Esophagus muscularis mucosa (tissue), 4 donors: Measurements from ENCODE around the gene DGKD. TPM values are rescaled to one million over a fixed set of nuclear protein-coding genes. Genes with fewer than 3 reads are reported as not detected.

Source experiments
- DNase-seq: peaks from one replicate; pipeline ENCODE4 v3.0.0-alpha.2; 2017; ENCODE audit errors: extremely low spot score
- H3K27ac ChIP-seq, 4 donors: fragments of 200-600 bp; sonication (generic); replicated peaks in 1 of 4; 1 replicate in 3 of 4; 2 replicates in 1 of 4; pipeline ENCODE4 v1.5.1; 2016 to 2019; ENCODE audit warnings: mild to moderate bottlenecking in 1 of 4
- H3K27me3 ChIP-seq, 4 donors: fragments of 200-600 bp; sonication (generic); one replicate each; pipeline versions ENCODE4 v1.5.1 to v1.6.0; 2016 to 2019
- H3K36me3 ChIP-seq, 4 donors: fragments of 200-600 bp; sonication (generic); one replicate each; pipeline ENCODE4 v1.5.1; 2016 to 2019
- H3K4me1 ChIP-seq, 4 donors: fragments of 200-600 bp; sonication (generic); one replicate each; pipeline ENCODE4 v1.5.1; 2016 to 2019
- H3K4me3 ChIP-seq, 4 donors: fragments of 200-600 bp; sonication (generic); 1 replicate in 2 of 4; 2 replicates in 2 of 4; pipeline ENCODE4 v1.5.1; 2016 to 2019; ENCODE audit warnings: mild to moderate bottlenecking in 4 of 4, moderate library complexity in 1 of 4
- H3K9me3 ChIP-seq, 4 donors: fragments of 200-600 bp; sonication (generic); 1 replicate in 3 of 4; 2 replicates in 1 of 4; pipeline ENCODE4 v1.5.1; 2016 to 2019
- EP300 ChIP-seq: sonication (generic); formaldehyde crosslinking; IDR thresholded peaks from one replicate; pipeline ENCODE4 v1.6.1; 2017; ENCODE audit warnings: antibody characterized with exemption
- POLR2A ChIP-seq: fragments of 450-650 bp; IDR thresholded peaks from one replicate; pipeline ENCODE4 v1.6.1; 2017; ENCODE audit warnings: antibody characterized with exemption, moderate library complexity, mild to moderate bottlenecking, low read depth
- POLR2AphosphoS5 ChIP-seq, 2 donors: sonication (generic); formaldehyde crosslinking; IDR thresholded peaks; one replicate each; pipeline ENCODE4 v1.6.1; 2017; ENCODE audit warnings: antibody characterized with exemption in 2 of 2
- WGBS: methylation state at CpG from one replicate; pipeline ENCODE4 v1.1.5; 2018; 5-methylcytosine and 5-hydroxymethylcytosine counted together
- intact Hi-C: fragments of 100-400 bp; cut with DNase I; formaldehyde crosslinking; loops from one replicate; pipeline ENCODE4 v1.15.1; 2023
- total RNA-seq, 4 donors: library from RNA; depleted of rRNA; stranded (reverse); fragments of >200 nt; gene quantifications; one replicate each; pipeline versions ENCODE4 v1.1.0 to v1.2.1, GENCODE V29; 2016
- TF ChIP-seq, protein P1 (sequence below), 3 experiments: fragments of 200-600 bp in 2 of 3; fragments of 450-650 bp in 1 of 3; sonication (generic) in 2 of 3; IDR thresholded peaks; one replicate each; pipeline ENCODE4 v1.5.1; 2017 to 2019; ENCODE audit warnings: antibody characterized with exemption in 3 of 3, mild to moderate bottlenecking in 2 of 3, moderate library complexity in 1 of 3

The DGKD gene
- total RNA-seq, 4 donors from 2014 or later, result 11.6 to 16.1 (median 13.3) TPM

DNA sequence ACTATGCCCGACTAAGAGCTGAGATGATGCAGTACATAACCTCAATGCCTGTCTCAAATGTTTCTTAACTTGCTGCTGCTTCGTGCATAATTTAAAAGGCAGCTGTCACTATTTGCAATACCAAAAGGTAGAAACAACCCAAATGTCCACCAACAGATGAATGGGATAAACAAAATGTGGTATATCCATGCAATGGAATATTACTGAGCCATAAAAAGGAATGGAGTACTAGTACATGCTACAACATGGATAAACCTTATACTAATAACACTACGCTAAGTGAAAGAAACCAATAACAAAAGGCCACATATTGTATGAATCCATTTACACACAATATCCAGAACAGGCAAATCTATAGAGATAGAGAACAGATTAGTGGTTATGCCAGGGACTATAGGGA lies 13.0 kb upstream of the DGKD start:
- Histone ChIP-seq H3K36me3 (no peaks in the 10 kb centered on the region), H3K9me3 (no peaks in the 10 kb centered on the region), H3K27ac (no peak overlapping the region), H3K27me3 (no peaks in the 10 kb centered on the region), H3K4me3 (no peak overlapping the region), H3K4me1 (no peaks in the 10 kb centered on the region)
- TF ChIP-seq POLR2AphosphoS5 (IDR thresholded peaks at IDR 0.05) (no peak), POLR2A (no peak), EP300 (no peak)
- TF ChIP-seq, protein P1, sequence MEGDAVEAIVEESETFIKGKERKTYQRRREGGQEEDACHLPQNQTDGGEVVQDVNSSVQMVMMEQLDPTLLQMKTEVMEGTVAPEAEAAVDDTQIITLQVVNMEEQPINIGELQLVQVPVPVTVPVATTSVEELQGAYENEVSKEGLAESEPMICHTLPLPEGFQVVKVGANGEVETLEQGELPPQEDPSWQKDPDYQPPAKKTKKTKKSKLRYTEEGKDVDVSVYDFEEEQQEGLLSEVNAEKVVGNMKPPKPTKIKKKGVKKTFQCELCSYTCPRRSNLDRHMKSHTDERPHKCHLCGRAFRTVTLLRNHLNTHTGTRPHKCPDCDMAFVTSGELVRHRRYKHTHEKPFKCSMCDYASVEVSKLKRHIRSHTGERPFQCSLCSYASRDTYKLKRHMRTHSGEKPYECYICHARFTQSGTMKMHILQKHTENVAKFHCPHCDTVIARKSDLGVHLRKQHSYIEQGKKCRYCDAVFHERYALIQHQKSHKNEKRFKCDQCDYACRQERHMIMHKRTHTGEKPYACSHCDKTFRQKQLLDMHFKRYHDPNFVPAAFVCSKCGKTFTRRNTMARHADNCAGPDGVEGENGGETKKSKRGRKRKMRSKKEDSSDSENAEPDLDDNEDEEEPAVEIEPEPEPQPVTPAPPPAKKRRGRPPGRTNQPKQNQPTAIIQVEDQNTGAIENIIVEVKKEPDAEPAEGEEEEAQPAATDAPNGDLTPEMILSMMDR (IDR thresholded peaks at IDR 0.05), result no peak
- intact Hi-C loops, result no loop called here
- no peak for DNase-seq
- WGBS, result 97% methylated on average over 3 of the region's 3 CpGs

DNA sequence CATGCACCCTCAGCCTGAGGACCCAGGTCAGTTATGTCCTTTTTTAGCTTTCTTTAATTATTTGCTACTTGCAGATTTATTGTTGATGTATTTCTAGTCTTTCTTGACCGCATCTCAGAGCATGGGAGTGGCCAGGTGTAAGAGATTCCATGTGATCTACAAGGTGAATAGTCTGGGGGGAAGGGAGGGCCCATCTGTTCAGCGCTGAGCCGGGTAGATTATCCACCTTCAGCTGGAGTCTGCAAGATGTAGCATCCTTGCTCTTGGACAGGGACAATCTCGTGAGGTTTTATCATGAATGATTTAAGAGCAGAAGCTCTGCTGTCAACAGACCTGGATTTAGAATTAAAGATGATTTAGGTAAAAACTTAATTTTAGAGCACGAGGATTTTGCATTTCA lies 12.0 kb upstream of the DGKD start:
- Histone ChIP-seq H3K4me3 (no peak overlapping the region), H3K4me1 (no peaks in the 10 kb centered on the region), H3K27me3 (no peaks in the 10 kb centered on the region), H3K27ac (no peak overlapping the region), H3K36me3 (no peaks in the 10 kb centered on the region), H3K9me3 (no peaks in the 10 kb centered on the region)
- TF ChIP-seq, protein P1 (IDR thresholded peaks at IDR 0.05), result no peak
- TF ChIP-seq EP300, result no peak
- no peak for TF ChIP-seq POLR2A
- TF ChIP-seq POLR2AphosphoS5 (IDR thresholded peaks at IDR 0.05), result no peak
- DNase-seq, result no peak
- intact Hi-C loops, result no loop called here
- WGBS, result 92% methylated on average over 5 of the region's 5 CpGs

DNA sequence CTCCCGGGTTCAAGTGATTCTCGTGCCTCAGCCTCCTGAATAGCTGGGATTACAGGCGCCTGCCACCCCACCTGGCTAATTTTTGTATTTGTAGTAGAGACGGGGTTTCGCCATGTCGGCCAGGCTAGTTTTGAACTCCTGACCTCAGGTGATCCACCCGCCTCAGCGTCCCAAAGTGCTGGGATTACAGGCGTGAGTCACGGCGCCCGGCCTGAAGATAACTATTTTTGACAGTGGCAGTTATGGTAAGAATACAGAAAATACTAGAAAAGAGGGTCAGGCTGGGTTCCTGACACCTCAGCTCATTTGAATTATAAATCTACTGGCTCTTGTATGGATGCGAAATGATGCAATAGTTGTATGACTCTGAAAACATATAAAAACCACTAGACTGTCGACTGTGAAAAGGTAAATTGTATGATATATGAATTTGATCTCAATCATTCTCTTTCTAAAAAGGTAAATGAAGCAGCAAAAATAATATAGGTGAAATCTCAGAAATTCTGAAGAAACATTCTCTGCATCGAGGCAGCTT lies 11.1 kb upstream of the DGKD start:
- no peak overlapping the region for H3K27ac ChIP-seq
- H3K4me3 ChIP-seq, result no peak overlapping the region
- DNase-seq, result no peak
- no peaks in the 10 kb centered on the region for H3K9me3 ChIP-seq
- no peaks in the 10 kb centered on the region for H3K4me1 ChIP-seq
- H3K36me3 ChIP-seq, result no peaks in the 10 kb centered on the region
- 92% methylated on average over 15 of the region's 15 CpGs for WGBS
- intact Hi-C loops, result no loop called here
- TF ChIP-seq EP300, result no peak
- no peaks in the 10 kb centered on the region for H3K27me3 ChIP-seq

DNA sequence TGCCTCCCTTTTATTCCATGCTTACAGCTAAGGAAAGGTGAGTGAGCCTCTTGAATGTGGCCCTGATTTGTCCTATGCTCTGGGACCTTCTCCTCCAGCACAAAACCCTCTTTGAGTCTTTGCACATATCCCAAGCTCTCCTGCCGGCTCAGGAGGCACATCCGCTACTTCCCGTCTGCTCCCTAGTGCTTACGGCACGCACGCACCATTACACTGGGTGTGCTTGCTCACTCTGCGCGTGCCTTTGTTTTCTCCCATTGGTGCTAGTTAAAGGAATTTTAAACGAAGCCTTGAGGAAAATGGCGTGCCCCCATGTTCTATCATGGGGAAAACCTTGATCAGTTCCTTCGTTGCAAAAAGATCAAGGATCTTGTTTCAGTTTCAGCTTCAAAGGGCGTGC lies 7.9 kb upstream of the DGKD start:
- 96% methylated on average over 12 of the region's 12 CpGs for WGBS
- no peak overlapping the region for H3K4me3 ChIP-seq
- no peaks in the 10 kb centered on the region for H3K27me3 ChIP-seq
- H3K4me1 ChIP-seq, result peaks cover 0 to 26% (median 17%) of the 10 kb centered on the region in 4 donors
- no peak for DNase-seq
- no peak overlapping the region for H3K27ac ChIP-seq
- no peaks in the 10 kb centered on the region for H3K36me3 ChIP-seq
- H3K9me3 ChIP-seq, result no peaks in the 10 kb centered on the region
- TF ChIP-seq POLR2A, result no peak
- TF ChIP-seq, protein P1 (IDR thresholded peaks at IDR 0.05), result no peak
- TF ChIP-seq EP300, result no peak
- TF ChIP-seq POLR2AphosphoS5 (IDR thresholded peaks at IDR 0.05), result no peak
- intact Hi-C loops, result no loop called here

DNA sequence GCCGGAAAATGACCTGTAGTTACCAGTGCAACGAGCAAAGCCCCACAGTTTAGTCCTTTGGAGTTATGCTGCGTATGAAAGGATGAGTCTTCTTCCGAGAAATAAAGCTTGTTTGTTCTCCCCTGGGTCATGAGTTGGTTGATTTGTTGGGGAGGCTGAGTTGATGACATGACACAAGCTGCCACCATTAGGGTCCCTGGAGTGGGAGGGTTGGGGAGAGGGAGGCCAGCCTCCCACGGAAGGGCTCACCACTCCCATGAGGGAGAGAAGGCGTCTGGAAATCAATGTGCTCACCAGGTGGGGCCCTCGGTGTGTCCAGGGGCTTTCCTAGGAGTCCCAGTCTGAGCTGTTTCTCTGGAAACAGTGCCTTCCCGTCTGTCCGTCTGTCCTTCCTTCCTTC lies 7.4 kb upstream of the DGKD start:
- Histone ChIP-seq H3K4me1 (peaks cover 0 to 30% (median 17%) of the 10 kb centered on the region in 4 donors), H3K4me3 (no peak overlapping the region), H3K36me3 (no peaks in the 10 kb centered on the region), H3K27me3 (no peaks in the 10 kb centered on the region), H3K9me3 (no peaks in the 10 kb centered on the region), H3K27ac (no peak overlapping the region)
- 72% methylated on average over 9 of the region's 9 CpGs for WGBS
- intact Hi-C loops, result no loop called here
- TF ChIP-seq EP300 (no peak), POLR2A (no peak), POLR2AphosphoS5 (IDR thresholded peaks at IDR 0.05) (no peak)
- TF ChIP-seq, protein P1 (IDR thresholded peaks at IDR 0.05), result no peak
- DNase-seq, result no peak
